ENCODE results near the gene GRB14. TPM values are rescaled to one million over a fixed set of nuclear protein-coding genes. Genes with fewer than 3 reads are reported as not detected.

GRB14 gene
- total RNA-seq, 1 experiment from 2014 or later, result 6.3 TPM

DNA sequence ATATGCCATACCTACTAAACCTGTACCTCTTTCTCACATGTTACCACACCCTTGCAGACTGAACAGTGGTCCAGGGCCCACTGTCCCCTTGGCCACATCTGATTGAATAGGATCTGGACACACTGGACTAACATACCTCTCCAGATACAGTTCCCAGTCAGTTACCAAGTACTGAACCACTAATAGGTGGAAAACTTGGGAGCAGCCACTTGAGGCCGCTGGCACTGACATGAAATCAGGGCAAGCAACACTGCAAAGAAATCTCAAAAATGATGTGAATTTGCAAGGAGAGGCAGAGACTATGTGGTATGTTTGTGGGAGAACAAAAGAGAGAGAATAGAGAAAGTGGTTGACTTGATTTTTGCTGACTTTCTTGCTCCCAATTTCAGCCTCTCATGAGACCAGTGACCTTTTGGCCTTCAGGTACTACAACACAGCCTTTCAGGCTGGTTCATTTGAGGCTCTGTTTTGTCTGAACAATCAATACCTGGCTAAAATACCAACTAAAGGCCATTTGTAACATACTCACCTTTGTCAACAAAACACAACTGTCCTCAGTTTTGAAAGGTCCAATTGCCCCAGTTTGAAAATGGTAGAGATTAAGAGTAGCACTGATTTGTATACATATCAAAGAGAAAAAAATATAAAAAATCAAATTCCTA lies 7.8 kb downstream of the GRB14 start:
- no peak overlapping the region for H3K4me3 ChIP-seq (replicated peaks in 1 of 2; ENCODE audit: low read depth in 1 of 2, low read length in 2 of 2)
- TF ChIP-seq TCF7L2 (IDR thresholded peaks at IDR 0.05; ENCODE audit: borderline replicate concordance, extremely low read depth, insufficient read depth, insufficient read length), result no peak
- POLR2A ChIA-PET, result no interaction called here

DNA sequence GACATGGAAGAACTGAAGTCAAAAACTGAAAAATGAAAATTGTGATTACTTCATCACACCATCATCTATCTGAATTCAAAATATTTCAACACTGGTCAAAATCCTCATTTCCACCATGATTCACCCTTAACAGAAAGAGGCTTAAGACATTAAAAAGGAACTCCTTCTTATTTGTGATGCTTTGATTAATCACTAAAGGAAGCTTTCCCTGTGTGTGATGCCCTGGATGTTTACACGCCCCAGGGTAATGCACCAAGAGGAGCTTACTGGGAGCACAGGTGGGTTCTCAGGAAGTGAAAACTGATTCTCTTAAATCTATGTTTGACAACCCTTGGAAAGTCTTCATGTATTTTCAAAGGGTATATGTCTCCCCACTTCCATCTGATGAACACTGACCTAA lies 11.5 kb downstream of the GRB14 start:
- Histone ChIP-seq H3K79me2 (ENCODE audit: insufficient read depth, low read length) (no peaks in the 10 kb centered on the region), H2AFZ (ENCODE audit: low read depth, low read length, poor library complexity, severe bottlenecking) (no peak overlapping the region), H3K4me3 (replicated peaks in 1 of 2; ENCODE audit: low read depth in 1 of 2, low read length in 2 of 2) (no peak overlapping the region), H4K20me1 (ENCODE audit: insufficient read depth) (no peaks in the 10 kb centered on the region), H3K27ac (ENCODE audit: low read depth, low read length) (no peak overlapping the region), H3K4me2 (ENCODE audit: low read length) (no peak overlapping the region), H3K9ac (ENCODE audit: low read length) (no peak overlapping the region), H3K4me1 (ENCODE audit: control insufficient read depth in 1 of 2, insufficient read depth in 2 of 2, low read length in 2 of 2) (no peaks in the 10 kb centered on the region), H3K36me3 (ENCODE audit: control insufficient read depth in 1 of 2, insufficient read depth in 2 of 2, low read length in 2 of 2) (no peaks in the 10 kb centered on the region), H3K27me3 (ENCODE audit: insufficient read depth, low read length) (no peaks in the 10 kb centered on the region), H3K9me2 (ENCODE audit: insufficient read depth) (no peaks in the 10 kb centered on the region), H3K9me3 (ENCODE audit: control insufficient read depth in 1 of 2, insufficient read depth in 1 of 2, low read depth in 1 of 2, low read length in 2 of 2) (no peaks in the 10 kb centered on the region)
- CTCF ChIA-PET, result interaction anchor here (1.2 kb wide), 1 partner anchor 10 kb away, joined by 5 read pairs; no protein-coding TSS in a partner anchor
- no peak for DNase-seq (ENCODE audit: low read depth, low spot score)
- POLR2A ChIA-PET, result no interaction called here
- intact Hi-C loops (cut with micrococcal nuclease), result no loop called here
- ATAC-seq, result no peak
- RAD21 ChIA-PET (ENCODE audit: low non-redundant PET in 1 of 2, low total read pairs in 2 of 2, uncharacterized antibody in 2 of 2, unreplicated experiment in 2 of 2), result no interaction called here
- no TSS peak for BruUV-seq (replicated peaks)
- TF ChIP-seq ELF1 (IDR thresholded peaks at IDR 0.05; ENCODE audit: borderline replicate concordance, low read depth), result no peak
- TF ChIP-seq FOSL1 (IDR thresholded peaks at IDR 0.05; ENCODE audit: low read depth), result no peak
- TF ChIP-seq, protein P1, sequence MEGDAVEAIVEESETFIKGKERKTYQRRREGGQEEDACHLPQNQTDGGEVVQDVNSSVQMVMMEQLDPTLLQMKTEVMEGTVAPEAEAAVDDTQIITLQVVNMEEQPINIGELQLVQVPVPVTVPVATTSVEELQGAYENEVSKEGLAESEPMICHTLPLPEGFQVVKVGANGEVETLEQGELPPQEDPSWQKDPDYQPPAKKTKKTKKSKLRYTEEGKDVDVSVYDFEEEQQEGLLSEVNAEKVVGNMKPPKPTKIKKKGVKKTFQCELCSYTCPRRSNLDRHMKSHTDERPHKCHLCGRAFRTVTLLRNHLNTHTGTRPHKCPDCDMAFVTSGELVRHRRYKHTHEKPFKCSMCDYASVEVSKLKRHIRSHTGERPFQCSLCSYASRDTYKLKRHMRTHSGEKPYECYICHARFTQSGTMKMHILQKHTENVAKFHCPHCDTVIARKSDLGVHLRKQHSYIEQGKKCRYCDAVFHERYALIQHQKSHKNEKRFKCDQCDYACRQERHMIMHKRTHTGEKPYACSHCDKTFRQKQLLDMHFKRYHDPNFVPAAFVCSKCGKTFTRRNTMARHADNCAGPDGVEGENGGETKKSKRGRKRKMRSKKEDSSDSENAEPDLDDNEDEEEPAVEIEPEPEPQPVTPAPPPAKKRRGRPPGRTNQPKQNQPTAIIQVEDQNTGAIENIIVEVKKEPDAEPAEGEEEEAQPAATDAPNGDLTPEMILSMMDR (IDR thresholded peaks at IDR 0.05 in 2 of 3, conservative IDR thresholded peaks at IDR 0.05 in 1 of 3; ENCODE audit: borderline replicate concordance in 1 of 3, insufficient read depth in 1 of 3, low read depth in 2 of 3, low read length in 2 of 3), result no peak
- no peak for TF ChIP-seq CEBPB (IDR thresholded peaks at IDR 0.05; ENCODE audit: low read depth)
- TF ChIP-seq, protein P2, sequence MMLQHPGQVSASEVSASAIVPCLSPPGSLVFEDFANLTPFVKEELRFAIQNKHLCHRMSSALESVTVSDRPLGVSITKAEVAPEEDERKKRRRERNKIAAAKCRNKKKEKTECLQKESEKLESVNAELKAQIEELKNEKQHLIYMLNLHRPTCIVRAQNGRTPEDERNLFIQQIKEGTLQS (IDR thresholded peaks at IDR 0.05), result no peak
- TF ChIP-seq, protein P3, sequence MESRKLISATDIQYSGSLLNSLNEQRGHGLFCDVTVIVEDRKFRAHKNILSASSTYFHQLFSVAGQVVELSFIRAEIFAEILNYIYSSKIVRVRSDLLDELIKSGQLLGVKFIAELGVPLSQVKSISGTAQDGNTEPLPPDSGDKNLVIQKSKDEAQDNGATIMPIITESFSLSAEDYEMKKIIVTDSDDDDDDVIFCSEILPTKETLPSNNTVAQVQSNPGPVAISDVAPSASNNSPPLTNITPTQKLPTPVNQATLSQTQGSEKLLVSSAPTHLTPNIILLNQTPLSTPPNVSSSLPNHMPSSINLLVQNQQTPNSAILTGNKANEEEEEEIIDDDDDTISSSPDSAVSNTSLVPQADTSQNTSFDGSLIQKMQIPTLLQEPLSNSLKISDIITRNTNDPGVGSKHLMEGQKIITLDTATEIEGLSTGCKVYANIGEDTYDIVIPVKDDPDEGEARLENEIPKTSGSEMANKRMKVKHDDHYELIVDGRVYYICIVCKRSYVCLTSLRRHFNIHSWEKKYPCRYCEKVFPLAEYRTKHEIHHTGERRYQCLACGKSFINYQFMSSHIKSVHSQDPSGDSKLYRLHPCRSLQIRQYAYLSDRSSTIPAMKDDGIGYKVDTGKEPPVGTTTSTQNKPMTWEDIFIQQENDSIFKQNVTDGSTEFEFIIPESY (IDR thresholded peaks at IDR 0.05; ENCODE audit: extremely low read depth, insufficient replicate concordance, low read length), result no peak
- TF ChIP-seq SIN3A (IDR thresholded peaks at IDR 0.05; ENCODE audit: low read depth), result no peak
- TF ChIP-seq, protein P4, sequence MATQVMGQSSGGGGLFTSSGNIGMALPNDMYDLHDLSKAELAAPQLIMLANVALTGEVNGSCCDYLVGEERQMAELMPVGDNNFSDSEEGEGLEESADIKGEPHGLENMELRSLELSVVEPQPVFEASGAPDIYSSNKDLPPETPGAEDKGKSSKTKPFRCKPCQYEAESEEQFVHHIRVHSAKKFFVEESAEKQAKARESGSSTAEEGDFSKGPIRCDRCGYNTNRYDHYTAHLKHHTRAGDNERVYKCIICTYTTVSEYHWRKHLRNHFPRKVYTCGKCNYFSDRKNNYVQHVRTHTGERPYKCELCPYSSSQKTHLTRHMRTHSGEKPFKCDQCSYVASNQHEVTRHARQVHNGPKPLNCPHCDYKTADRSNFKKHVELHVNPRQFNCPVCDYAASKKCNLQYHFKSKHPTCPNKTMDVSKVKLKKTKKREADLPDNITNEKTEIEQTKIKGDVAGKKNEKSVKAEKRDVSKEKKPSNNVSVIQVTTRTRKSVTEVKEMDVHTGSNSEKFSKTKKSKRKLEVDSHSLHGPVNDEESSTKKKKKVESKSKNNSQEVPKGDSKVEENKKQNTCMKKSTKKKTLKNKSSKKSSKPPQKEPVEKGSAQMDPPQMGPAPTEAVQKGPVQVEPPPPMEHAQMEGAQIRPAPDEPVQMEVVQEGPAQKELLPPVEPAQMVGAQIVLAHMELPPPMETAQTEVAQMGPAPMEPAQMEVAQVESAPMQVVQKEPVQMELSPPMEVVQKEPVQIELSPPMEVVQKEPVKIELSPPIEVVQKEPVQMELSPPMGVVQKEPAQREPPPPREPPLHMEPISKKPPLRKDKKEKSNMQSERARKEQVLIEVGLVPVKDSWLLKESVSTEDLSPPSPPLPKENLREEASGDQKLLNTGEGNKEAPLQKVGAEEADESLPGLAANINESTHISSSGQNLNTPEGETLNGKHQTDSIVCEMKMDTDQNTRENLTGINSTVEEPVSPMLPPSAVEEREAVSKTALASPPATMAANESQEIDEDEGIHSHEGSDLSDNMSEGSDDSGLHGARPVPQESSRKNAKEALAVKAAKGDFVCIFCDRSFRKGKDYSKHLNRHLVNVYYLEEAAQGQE (IDR thresholded peaks at IDR 0.05; ENCODE audit: low read depth), result no peak
- no peak for TF ChIP-seq CBX3 (IDR thresholded peaks at IDR 0.05; ENCODE audit: low read depth)
- TF ChIP-seq SRF (IDR thresholded peaks at IDR 0.05; ENCODE audit: low read depth), result no peak
- TF ChIP-seq RAD21 (IDR thresholded peaks at IDR 0.05; ENCODE audit: low read depth), result no peak

More for the DNA sequence above, 7.8 kb downstream of the GRB14 start:
- peaks cover 0 to 4% of the 10 kb centered on the region in 2 experiments; a peak in 1 of 4 replicates for H3K4me1 ChIP-seq (ENCODE audit: control insufficient read depth in 1 of 2, insufficient read depth in 2 of 2, low read length in 2 of 2)
- RAD21 ChIA-PET (ENCODE audit: low non-redundant PET in 1 of 2, low total read pairs in 2 of 2, uncharacterized antibody in 2 of 2, unreplicated experiment in 2 of 2), result no interaction called here
- ATAC-seq (no peak), DNase-seq (ENCODE audit: low read depth, low spot score) (no peak)
- CTCF ChIA-PET, result no interaction called here
- no peaks in the 10 kb centered on the region for H4K20me1 ChIP-seq (ENCODE audit: insufficient read depth)
- no peaks in the 10 kb centered on the region for H3K36me3 ChIP-seq (ENCODE audit: control insufficient read depth in 1 of 2, insufficient read depth in 2 of 2, low read length in 2 of 2)
- H3K9ac ChIP-seq (ENCODE audit: low read length), result no peak overlapping the region
- no peak overlapping the region for H2AFZ ChIP-seq (ENCODE audit: low read depth, low read length, poor library complexity, severe bottlenecking)
- H3K27ac ChIP-seq (ENCODE audit: low read depth, low read length), result no peak overlapping the region
- H3K4me2 ChIP-seq (ENCODE audit: low read length), result no peak overlapping the region
- H3K79me2 ChIP-seq (ENCODE audit: insufficient read depth, low read length), result no peaks in the 10 kb centered on the region
- intact Hi-C loops (cut with micrococcal nuclease), result no loop called here
- no TSS peak for BruUV-seq (replicated peaks)
- H3K27me3 ChIP-seq (ENCODE audit: insufficient read depth, low read length), result no peaks in the 10 kb centered on the region
- H3K9me3 ChIP-seq (ENCODE audit: control insufficient read depth in 1 of 2, insufficient read depth in 1 of 2, low read depth in 1 of 2, low read length in 2 of 2), result no peaks in the 10 kb centered on the region
- H3K9me2 ChIP-seq (ENCODE audit: insufficient read depth), result no peaks in the 10 kb centered on the region

Data from HCT116 (cell line).